Activated CD4-positive, CD25-positive, alpha-beta regulatory T cell treated with anti-CD3 and anti-CD28 coated beads, Interleukin-2, amount 50 U/mL, for 24 hours (primary cell): ENCODE data around the gene ZNF90.
"Not testable (repeated sequence)": the region's sequence is repeated elsewhere in the genome, so short reads cannot be mapped to it uniquely, and the experiment has no call there.

Source experiments
- ATAC-seq, 2 donors: fragments of 150-1000 bp; cut with Tn5 transposase; one replicate each; pipeline ENCODE4 v1.10.0; 2021; ENCODE audit warnings: mild to moderate bottlenecking in 1 of 2, moderate library complexity in 1 of 2

ZNF90 gene

DNA sequence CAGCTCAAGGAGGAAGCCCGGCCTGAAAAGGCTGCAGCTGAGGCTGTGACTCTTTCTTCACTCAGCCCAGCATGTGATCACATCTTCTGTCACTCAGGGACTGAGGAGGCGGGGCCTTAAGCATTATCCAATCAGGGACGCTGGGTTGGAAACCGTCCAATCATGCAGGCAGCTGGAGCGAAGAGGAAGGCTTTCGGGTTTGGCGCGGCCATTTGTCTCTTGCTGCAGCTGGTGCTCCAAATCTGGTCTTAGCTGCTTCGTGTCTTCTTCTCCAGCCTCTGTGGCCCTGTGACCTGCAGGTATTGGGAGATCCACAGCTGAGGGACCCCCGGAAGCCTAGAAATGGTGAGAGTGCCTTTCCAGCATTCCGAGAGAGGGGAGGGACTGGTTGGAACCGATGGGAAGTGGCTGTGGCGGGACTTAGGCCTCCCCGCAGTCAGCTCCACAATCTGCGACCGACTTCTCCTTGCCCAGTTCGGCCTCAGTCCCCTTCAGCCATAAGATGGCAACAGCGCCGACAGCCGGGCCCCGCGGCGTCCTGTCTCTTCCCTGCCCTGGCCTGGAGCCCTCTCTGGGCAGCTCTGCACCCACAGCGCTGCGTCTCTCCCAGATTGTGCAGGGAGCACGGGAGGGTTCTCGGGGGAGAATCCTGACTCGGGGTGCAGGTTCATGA is at the start of gene ZNF90:
Gene ZNF90 (plus strand): TSS at position 210 of the 673 bp plus-strand sequence. CDS start 133 bp downstream, at position 343.
- peak; percentile 99 to 100 for ATAC-seq

- ATAC-seq, result no peak
These were observed 49.2 kb upstream of the ZNF90 start for GRCh38 chr19:20028611-20029010.

DNA sequence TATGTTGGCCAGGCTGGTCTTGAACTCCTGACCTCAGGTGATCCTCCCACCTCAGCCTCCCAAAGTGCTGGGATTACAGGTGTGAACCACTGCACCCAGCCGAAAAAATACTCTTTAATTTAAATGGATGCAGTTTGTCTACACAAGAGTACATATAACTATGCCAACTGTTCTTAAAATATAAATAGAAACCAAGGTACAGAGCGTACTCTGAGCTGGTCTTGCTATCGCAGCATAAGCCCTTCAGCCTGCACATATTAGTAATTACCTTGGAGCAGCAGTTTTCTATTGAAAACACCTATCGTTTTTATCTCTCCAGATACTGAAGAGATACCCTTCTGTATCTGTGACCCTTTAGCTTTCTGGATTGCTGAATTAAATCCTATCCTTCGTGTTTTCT is 41.9 kb upstream of the ZNF90 start:
- ATAC-seq, result no peak

- ATAC-seq, result peak in 1 of 2 donors; percentile 4
These were observed 39.2 kb upstream of the ZNF90 start for GRCh38 chr19:20038358-20039202.

DNA sequence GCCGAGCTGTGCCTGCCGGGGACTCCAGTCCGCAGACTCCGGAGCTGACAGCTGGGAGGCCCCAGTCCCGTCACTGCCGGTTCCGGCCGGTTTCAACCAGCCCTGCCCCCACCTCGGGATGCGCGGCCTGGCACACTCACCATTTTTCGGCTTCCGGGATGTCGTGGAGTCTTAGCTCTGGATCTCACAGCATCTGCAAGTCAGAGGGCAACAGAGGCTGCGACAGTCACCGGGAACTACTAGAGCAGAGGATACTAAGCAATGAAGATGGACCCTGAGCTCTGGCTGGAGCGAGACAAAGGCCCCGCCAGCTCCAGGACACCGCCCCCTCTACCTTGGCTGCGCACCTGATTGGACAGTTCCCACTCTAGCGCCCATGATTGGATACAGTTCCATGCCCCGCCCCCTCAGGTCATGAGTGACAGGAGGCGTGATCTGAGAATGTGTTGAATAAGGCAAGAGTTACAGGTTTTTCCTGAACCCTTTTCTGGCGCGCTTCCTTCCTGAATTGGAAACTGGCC is 38.5 kb upstream of the ZNF90 start, which contains the start of gene ZNF682:
Gene ZNF682 (minus strand): TSS at position 303 of the 521 bp plus-strand sequence. CDS start 160 bp downstream, at position 143.
- peak; percentile 99 to 100 for ATAC-seq

DNA sequence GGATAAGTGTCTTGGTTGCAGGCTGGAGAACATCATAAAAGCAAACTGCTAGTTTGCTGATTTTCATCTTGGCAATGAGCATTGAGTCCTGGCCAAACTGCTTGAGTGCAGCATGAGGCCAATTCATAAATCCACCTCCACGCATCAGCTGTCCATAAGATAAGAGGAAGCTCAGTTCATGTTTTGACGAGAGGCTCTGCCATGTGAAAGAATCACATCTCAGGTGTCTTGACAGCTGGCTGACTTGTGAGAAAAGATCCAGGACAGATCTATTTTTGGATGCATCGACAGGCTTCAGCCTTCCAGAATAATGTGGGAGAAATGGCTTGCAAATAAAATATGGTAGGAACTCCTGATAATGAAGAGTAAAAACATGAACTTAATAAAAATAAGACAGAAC is 33.1 kb upstream of the ZNF90 start:
- ATAC-seq, result no peak

DNA sequence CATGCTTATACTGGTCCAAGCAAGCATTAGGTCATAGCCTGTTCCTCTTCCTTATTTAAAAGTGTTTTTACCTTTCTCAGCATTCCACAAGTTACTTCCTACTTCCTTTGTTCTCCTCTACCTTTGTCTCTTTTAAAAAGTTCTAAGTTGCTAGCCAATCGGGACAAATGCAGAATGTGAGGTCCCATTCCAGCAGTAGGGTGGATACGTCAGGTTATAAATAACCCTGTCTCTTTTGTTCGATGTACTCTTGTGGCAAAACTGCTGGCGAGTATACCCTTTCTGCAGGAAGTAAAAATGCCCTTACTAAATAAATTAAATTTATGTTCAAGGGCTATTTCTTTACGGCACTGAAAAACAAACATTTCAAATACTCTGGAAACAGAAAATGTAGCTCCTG is 32.1 kb upstream of the ZNF90 start:
- not testable (repeated sequence) for ATAC-seq

DNA sequence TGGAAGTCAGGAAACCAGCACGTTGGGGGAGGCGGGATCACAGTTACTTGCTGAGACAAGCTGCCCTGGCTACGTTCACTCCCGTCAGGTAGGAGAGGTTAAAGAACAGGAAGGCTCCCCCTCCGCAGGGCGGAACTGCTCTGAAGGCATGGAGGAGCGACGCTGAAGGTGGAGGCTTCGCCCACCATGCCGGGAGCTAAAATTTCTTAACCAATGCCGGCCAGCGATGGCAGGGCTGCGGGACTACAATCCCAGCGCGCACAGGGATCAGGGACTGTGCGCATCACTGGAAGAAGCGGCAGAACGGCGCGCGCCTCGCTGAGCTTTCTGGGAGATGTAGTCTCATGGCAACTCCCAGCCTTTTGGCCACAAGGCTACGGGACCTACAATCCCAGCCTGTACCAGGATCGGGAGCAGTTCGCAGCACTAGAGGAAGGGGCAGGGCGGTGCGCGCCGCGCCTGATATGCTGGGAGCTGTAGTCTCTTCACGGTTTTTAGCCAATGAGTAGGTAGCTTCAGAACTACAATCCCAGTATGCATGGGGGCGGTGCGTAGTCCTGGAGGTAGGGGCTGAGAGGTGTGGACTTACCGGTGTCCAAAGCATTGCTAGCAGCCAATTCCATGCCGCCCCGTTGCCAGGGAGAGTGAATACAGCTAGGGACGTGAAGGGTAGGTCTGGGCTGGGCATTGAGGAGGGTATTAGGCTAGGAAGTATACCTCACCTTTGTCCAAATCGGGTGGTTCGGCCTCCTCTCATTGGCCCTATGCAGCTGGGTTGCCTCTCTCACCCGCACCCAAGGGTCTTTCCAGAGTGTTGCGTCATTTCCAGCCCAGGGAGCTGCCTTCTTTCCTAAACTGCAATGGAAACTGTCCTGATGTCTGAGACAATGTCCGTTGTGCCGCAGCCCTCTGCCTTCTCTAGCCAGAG is 25.7 kb upstream of the ZNF90 start:
- ATAC-seq, result peak; percentile 97 to 98

GRCh38 chr19:20058738-20059137 is 19.1 kb upstream of the ZNF90 start:
- not testable (repeated sequence) for ATAC-seq

DNA sequence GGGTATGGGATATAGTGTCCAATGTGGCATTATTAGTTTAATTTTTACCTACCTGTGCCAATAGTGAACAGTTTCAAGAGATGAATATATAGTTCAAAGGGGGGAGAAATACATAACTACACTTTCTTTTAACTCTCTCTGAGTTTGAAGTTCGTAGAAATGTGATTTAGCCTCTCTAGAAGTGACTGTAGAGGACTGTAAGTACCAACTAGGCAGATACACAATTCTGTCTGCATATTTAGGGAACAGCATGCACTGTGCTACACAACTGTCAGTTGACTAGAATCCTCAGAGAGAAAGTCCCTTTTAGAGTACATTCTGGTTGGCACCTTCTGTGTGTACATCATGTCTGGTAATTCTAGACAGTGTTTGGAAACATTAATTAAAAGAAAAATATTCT is 17.5 kb upstream of the ZNF90 start:
- no peak for ATAC-seq

DNA sequence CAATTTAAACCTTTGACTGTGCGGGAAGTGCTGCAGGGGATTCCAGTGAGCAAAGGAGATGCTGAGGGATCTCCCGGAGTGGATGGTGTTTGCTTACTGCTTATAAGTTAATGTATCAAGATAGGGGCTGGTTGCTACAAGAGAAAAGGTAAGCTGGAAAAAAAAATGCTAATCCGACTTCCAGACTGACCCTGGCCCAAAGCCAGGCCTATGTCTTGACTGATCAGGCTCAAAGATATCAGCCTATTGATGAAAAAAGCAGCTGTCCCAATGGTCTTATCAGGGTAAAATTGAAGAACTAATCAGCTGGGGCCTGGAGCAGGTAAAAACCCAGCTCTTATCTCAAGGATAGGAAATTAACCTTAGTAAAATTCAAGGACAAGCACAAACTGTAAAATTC is 10.9 kb upstream of the ZNF90 start:
- ATAC-seq, result no peak

- ATAC-seq, result no peak
These were observed 9.9 kb upstream of the ZNF90 start for GRCh38 chr19:20067943-20068342.

GRCh38 chr19:20068559-20068958 is 9.2 kb upstream of the ZNF90 start:
- not testable (repeated sequence) for ATAC-seq

- ATAC-seq, result no peak
These were observed 7.1 kb upstream of the ZNF90 start for GRCh38 chr19:20070691-20071090.

GRCh38 chr19:20072936-20073335 is 4.9 kb upstream of the ZNF90 start:
- ATAC-seq, result no peak

DNA sequence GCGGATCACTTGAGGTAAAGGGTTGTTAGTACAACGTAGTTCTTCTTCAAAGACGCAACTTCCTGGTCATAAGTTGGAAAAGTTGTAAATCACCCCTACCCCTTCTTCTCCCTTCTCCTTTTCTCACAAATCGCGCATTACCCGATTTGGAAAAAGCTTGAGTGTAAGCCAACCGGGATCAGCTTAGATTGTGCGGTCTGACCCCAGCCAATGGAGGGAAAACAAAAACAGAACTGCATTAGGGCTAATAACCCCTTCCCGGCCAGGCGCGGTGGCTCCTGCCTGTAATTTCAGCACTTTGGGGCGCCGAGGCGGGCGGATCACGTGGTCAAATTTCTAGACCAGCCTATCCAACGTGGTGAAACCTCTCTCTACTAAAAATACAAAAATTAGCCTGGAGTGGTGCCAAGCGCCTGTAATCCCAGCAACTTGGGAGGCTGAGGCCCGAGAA is 806 bp downstream of the ZNF90 start:
- no peak for ATAC-seq

DNA sequence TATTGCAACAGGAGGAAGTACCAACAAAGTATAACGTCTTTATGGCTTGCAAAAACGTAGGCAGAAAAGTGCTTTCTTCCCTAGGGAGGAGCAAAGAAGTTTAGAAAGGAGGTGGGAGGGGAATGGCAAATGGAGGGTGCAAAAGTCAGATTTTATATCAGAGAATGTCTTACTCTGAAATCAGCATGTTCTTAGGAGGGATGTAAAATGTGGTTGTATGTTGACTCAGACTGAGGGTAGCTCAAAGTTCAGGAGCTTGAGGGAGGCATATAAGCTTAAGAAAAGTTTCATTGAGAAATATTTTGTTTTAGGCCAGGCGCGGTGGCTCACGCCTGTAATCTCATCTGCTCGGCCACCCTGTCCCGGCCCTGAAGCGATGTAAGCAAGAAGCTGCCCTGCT is 1.7 kb downstream of the ZNF90 start:
- no peak for ATAC-seq

DNA sequence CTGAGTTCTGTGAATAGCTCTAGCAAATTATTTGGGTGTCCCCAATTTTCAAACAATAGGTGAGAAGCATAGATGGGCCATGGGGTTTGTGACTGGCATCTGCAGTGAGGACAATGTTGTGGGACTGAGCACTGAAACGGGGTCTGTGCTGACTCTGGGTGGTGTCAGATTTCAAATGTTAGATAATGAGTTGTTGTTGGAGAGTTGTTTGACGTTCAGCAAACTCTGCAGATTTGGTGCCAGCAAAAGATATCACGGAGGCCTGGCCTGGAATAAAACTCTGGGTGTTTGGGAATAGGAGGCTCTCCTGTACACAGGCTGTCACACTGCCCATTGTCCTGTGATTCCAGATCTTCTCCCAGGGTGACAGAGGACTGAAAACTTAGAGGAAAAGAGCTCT is 2.9 kb downstream of the ZNF90 start:
- ATAC-seq, result no peak

DNA sequence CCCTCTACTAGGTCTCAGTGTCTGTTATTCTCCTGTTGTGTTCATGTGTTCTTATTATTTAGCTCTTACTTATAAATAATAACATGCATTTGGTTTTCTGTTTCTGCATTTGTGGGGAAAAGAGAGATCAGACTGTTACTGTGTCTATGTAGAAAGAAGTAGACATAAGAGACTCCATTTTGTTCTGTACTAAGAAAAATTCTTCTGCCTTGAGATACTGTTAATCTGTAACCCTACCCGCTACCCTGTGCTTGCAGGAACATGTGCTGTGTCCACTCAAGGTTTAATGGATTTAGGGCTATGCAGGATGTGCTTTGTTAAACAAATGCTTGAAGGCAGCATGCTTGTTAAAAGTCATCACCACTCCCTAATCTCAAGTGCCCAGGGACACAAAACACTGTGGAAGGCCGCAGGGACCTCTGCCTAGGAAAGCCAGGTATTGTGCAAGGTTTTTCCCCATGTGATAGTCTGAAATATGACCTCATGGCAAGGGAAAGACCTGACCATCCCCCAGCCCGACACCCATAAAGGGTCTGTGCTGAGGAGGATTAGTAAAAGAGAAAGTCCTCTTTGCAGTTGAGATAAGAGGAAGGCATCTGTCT is 4.5 kb downstream of the ZNF90 start:
- not testable (repeated sequence) for ATAC-seq

- not testable (repeated sequence) for ATAC-seq
These were observed 5.1 kb downstream of the ZNF90 start for GRCh38 chr19:20082876-20083275.

DNA sequence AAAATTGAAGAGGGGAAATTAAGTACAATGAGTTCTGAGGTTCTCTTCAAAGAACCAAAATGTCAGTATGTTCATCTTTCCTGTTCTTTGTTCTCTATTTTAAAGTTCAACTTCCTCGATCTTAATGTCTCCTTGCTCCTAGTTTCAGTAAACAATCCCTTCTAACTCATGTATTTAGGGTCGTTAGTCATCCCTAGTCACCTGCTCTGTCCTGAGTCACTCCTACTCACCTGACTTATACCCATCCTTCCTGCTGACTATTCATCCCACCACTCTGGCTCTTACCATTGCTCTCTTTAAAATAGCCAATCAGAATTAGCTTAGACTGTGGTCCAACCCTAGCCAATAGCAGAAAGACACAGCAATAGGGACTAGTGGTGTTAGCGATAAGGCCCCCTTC is 24.3 kb downstream of the ZNF90 start:
- ATAC-seq, result no peak
